ENCODE measurements around the gene PHLDA2.

PHLDA2 gene, protein sequence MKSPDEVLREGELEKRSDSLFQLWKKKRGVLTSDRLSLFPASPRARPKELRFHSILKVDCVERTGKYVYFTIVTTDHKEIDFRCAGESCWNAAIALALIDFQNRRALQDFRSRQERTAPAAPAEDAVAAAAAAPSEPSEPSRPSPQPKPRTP

DNA sequence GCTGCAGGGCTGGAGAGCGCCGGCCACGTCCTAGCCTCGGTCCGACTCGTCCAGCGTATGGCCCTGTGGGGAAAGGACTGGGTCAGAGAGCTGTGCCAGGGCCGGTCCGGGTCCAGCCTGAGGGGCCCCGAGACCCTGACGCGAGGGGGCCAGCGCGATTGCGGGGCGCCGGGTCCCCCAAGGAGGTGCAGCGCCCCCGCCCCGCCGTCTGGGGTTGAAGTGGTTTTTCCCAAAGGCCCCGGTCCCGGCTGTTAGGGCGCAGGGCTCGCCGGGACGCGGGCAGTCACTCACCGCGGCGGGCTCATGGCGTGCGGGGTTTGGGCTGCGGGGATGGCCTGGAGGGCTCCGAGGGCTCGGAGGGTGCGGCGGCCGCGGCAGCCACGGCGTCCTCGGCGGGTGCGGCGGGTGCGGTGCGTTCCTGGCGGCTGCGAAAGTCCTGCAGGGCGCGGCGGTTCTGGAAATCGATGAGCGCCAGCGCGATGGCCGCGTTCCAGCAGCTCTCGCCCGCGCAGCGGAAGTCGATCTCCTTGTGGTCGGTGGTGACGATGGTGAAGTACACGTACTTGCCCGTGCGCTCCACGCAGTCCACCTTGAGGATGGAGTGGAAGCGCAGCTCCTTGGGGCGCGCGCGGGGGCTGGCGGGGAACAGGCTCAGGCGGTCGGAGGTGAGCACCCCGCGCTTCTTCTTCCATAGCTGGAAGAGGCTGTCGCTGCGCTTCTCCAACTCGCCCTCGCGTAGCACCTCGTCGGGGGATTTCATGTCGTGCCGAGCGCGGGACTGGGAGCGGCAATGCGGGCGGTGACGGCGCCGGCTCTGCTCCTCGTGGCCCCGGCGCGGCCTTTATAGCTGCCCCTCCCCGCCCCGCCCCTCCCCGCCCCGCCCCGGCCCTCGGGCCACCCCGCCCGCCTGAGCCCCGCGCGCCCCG is at the start of gene PHLDA2:
PHLDA2 (minus strand) TSS at position 816 of the 926 bp plus-strand sequence; CDS start at position 760, 56 bp downstream.
- TF ChIP-seq CTCF (IDR thresholded peaks at IDR 0.05; ENCODE audit: insufficient read depth, low read depth, low read length, missing control alignments) = no peak
- DNase-seq (ENCODE audit: low read depth) = peak; percentile 54
- H3K4me3 ChIP-seq (ENCODE audit: low read depth, low read length) = peak within 1 kb of the TSS; percentile 55

- TF ChIP-seq CTCF (IDR thresholded peaks at IDR 0.05; ENCODE audit: insufficient read depth, low read depth, low read length, missing control alignments) = no peak
- DNase-seq (ENCODE audit: low read depth) = no peak
- H3K4me3 ChIP-seq (ENCODE audit: low read depth, low read length) = no peak overlapping the region
Measured at GRCh38 chr11:2977113-2977512, 47.9 kb upstream of the PHLDA2 start.

- H3K4me3 ChIP-seq (ENCODE audit: low read depth, low read length) = no peak overlapping the region
- no peak for TF ChIP-seq CTCF (IDR thresholded peaks at IDR 0.05; ENCODE audit: insufficient read depth, low read depth, low read length, missing control alignments)
- DNase-seq (ENCODE audit: low read depth) = no peak
Measured at GRCh38 chr11:2976294-2977063, 47.3 kb upstream of the PHLDA2 start.

DNA sequence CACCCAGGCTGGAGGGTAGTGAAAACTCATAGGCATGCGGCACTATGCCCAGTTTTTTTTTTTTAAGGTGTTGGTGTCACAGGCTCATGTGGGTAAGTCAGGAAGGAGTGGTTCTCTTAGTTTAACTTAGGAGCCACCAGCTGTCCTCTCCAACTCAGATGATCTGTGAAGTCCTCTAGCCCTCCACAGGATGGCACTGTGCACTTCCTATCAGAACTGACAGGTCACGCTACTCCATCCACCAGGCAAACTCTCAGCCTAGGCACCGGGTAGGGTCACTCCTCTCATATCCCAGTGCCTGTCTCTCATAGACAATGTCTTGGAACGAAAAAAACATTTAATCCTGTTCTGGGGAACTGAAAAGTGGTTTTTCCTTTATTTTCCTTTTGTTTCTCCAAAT is 46.4 kb upstream of the PHLDA2 start:
- peak; percentile 55 for TF ChIP-seq CTCF (IDR thresholded peaks at IDR 0.05; ENCODE audit: insufficient read depth, low read depth, low read length, missing control alignments)
- DNase-seq (ENCODE audit: low read depth) = peak; percentile 65

DNA sequence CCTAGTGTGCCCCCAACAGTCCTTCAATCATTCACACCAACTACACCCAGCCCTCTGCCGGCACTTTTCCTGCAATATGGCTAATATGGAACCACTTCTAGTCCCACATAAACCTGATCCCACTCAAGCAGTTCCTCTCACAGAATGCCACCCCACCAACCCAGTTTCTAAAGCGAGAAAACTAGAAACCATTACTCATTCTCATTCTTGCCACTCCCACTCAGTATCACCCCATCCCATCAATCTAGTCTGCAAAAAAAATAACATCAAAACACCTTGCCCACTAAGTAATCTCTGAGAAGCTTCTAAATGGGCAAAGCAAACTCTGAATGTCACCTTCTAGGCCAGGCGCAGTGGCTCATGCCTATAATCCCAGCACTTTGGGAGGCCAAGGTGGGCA is 45.1 kb upstream of the PHLDA2 start:
- no peak for TF ChIP-seq CTCF (IDR thresholded peaks at IDR 0.05; ENCODE audit: insufficient read depth, low read depth, low read length, missing control alignments)
- H3K4me3 ChIP-seq (ENCODE audit: low read depth, low read length) = no peak overlapping the region
- DNase-seq (ENCODE audit: low read depth) = no peak

More for the DNA sequence above, 46.4 kb upstream of the PHLDA2 start:
- H3K4me3 ChIP-seq (ENCODE audit: low read depth, low read length) = no peak overlapping the region

- TF ChIP-seq CTCF (IDR thresholded peaks at IDR 0.05; ENCODE audit: insufficient read depth, low read depth, low read length, missing control alignments) = no peak
- DNase-seq (ENCODE audit: low read depth) = no peak
- H3K4me3 ChIP-seq (ENCODE audit: low read depth, low read length) = no peak overlapping the region
Measured at GRCh38 chr11:2968341-2968900, 39.2 kb upstream of the PHLDA2 start.
